Fibroblast of peridontal ligament (primary cell): ENCODE data around the gene ZNF563.

Experiments
- DNase-seq: peaks from one replicate; pipeline ENCODE4 v3.0.0-alpha.2; 2010; ENCODE audit errors: extremely low read depth

Gene ZNF563

GRCh38 chr19:12294249-12295158 is 38.9 kb downstream of the ZNF563 start, which contains the start of gene ZNF44:
Gene ZNF44 (minus strand): TSS chr19:12294883. CDS start chr19:12294694, 189 bp downstream.
- peak; percentile 92 for DNase-seq

GRCh38 chr19:12293777-12294248 is 39.6 kb downstream of the ZNF563 start:
- DNase-seq = peak; percentile 43

GRCh38 chr19:12289790-12290065 is 43.7 kb downstream of the ZNF563 start:
- DNase-seq = no peak

- no peak for DNase-seq
Observed at GRCh38 chr19:12287958-12288500, 45.4 kb downstream of the ZNF563 start.

GRCh38 chr19:12284631-12285030 is 48.8 kb downstream of the ZNF563 start:
- no peak for DNase-seq

- no peak for DNase-seq
Observed at GRCh38 chr19:12284226-12284625, 49.2 kb downstream of the ZNF563 start.

GRCh38 chr19:12278713-12279112 is 54.7 kb downstream of the ZNF563 start:
- no peak for DNase-seq

GRCh38 chr19:12272980-12273901 is 60.2 kb downstream of the ZNF563 start:
- no peak for DNase-seq

- no peak for DNase-seq
Observed at GRCh38 chr19:12272386-12272785, 61.0 kb downstream of the ZNF563 start.

GRCh38 chr19:12270854-12271253 is 62.6 kb downstream of the ZNF563 start:
- no peak for DNase-seq
